Activated CD8-positive, alpha-beta memory T cell treated with anti-CD3 and anti-CD28 coated beads for 1 hour (primary cell): ENCODE data around the gene FAT1.

Source experiments
- DNase-seq, 2 donors: peaks; one replicate each; pipeline ENCODE4 v3.0.0-alpha.2; 2020; ENCODE audit warnings: low read depth in 1 of 2; ENCODE audit errors: extremely low read depth in 1 of 2

Gene FAT1

DNA sequence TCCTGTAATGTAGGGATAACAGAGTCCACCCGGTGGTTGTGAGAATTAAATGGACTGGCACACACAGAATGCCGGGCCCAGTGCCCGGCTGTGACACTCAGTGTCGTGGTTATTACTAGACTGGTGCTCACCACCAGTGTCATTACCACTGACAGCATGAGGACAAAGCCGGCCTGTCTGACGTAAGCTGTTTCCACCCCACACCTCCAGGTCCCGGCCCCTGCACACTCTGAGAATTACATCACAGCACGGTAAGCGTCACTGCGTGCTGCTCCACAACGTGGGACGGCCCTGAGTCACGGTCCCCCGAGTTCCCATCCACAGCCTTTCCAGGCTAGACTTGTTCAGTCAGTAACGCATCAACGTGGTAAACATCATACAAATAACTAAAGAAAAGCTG lies 22.9 kb downstream of the FAT1 start:
- DNase-seq, result no peak

- no peak for DNase-seq
Observed at GRCh38 chr4:186699881-186700397, 23.7 kb downstream of the FAT1 start.

DNA sequence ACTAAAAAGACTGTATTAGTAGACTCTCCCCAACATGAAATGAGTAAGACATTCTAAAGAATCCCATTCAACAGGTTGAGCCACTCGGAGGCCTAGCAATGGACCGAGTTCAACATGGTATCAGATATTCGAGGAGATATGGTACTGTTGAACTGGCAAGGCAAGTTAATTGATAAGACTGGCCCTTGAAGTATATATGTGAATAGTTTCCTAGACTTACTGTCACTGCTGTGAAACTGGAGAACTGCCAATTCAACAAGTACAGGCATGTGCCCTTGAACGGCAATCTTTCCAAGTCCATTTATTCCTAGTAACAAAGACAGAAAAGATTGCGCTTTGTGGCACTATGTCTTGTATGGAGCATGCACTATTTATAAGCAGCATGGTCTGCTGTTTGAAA lies 24.4 kb downstream of the FAT1 start:
- no peak for DNase-seq

GRCh38 chr4:186698525-186698924 lies 25.1 kb downstream of the FAT1 start:
- no peak for DNase-seq

DNA sequence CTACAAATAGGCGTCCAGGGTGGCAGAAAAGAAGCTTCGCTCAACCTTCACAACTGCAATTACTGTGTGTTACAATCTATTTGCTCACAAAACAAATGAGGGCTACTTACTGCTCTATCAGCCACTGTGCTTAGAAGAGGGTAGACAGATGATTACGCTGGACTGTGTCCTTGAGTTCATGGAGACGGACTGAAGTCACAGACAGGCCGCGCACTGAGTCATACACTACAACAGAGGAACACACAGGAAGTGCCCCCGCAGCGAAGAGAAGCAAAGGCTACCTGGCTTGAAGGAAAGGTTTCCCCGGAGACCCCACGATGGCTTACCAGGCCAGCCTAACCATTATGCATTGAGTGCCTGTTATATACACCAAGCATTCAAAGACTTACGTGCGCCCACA lies 25.6 kb downstream of the FAT1 start:
- no peak for DNase-seq

DNA sequence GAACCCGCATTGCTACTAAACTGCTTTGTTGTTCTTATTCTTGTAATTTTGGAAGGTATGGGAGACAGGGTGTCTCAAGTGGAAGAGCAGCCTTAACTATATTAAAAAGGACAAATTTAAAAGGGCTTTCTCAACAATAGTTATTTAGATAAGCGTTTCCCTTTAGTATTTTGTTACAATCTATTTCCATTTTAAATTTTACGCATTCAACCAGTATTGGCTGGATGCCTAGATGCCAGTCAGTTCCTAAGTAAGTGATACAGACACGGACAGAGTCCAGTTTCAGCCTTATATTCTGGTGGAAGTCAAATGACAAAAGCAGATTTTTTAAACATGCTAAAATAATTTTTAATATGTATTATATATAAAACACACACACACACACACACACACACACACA lies 28.3 kb downstream of the FAT1 start:
- no peak for DNase-seq

DNA sequence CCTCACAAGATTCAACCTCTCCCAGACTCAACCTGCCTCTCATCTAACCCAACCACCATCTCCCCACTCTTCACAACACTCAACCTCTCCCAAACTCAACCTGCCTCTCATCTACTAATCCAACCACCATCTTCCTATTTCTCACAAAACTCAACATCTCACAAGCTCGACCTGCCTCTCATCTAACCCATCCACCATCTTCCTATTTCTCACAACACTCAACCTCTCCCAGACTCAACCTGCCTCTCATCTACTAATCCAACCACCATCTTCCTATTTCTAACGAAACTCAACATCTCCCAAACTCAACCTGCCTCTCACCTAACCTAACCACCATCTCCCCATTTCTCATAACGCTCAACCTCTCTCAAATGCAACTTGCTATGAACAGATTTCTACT lies 29.8 kb downstream of the FAT1 start:
- no peak for DNase-seq

DNA sequence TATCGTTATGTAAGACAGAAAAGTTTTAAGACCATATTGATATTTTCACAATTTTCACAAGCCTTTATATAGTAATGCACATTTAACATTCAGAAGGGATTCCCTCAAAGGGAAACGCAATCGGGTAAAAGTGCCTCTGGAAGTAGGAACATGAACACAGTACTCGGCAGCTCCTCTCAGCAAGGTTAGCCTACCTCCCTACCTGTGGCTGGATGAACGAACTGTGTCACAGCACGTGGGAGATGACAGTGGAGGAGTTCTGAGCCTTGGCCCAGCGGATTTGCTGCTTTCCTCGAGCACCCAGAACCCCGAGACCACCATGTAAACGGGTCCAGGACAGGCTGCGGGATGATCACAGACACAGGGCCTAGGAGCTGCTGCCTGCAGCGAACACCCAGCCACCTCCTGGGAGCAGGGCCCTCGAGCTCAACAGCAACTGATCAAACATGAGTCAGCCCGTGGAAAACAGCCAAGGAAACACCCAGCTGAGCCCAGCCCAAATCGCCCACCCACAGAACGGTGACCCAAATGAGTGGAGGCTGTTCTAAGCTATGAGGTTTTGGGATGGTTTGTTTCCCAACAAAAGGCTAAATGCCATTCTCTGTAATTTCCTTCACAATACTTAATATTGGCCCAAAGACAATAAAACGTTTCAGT lies 30.4 kb downstream of the FAT1 start:
- DNase-seq, result no peak

GRCh38 chr4:186691396-186691795 lies 32.3 kb downstream of the FAT1 start:
- no peak for DNase-seq

- DNase-seq, result no peak
Observed at GRCh38 chr4:186689476-186689875, 34.2 kb downstream of the FAT1 start.

DNA sequence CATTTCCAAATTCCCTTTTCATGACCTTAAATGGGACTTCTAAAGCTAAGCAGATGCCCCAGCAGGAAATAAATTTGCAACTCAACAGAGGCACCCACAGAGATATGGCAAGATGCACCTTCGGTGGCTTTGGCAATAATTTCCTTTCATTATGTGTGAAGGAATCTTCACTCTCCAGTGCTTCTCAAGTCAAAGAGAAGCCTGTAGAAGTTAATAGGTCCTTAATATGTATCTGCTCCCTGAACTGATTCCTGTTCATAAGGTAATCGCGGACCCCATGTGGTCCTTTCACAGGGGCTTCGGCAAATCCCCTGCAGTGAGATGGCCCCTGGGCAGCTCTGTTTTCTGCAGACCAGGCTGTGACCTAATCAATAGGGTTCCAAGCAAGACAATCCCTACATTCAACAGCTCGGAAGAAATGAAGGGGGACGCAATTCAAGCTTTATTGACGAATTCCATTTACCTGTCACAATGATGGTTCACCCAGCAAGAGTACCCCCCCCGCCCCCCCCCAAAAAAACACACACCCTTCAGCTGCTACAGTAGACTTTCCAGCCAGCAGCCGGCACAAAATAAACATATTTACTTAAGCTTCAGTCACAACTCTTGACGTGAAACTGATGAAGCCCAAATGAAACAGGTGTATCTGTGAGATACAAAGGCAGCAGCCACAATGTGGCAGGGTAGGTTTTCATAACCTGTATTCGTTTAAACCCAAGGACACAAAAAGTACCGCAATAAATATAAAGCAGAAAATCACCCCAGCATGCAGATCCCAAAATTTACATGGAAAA lies 35.3 kb downstream of the FAT1 start:
- DNase-seq, result no peak

- no peak for DNase-seq
Observed at GRCh38 chr4:186687265-186687664, 36.4 kb downstream of the FAT1 start.

- DNase-seq, result no peak
Observed at GRCh38 chr4:186685767-186686183, 37.9 kb downstream of the FAT1 start.

- DNase-seq, result no peak
Observed at GRCh38 chr4:186684889-186685309, 38.8 kb downstream of the FAT1 start.

DNA sequence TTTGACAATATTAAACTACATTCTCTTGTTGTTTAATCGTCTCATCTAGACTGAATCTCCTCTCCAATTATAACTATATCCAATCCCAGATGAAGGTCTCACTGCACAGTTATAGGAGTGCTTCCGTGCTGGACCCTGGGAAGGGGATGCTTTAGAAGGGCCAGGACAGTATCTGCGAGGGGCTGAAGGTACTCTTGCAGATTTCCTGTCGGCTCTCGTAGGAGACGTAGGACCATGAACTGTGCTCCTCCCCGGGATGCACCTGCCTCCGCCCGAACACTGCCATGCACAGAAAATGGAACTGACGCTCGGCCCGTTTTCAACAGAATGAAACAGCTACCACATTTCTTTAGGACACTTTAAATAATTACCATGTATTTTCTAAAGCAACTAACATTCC lies 39.4 kb downstream of the FAT1 start:
- no peak for DNase-seq

DNA sequence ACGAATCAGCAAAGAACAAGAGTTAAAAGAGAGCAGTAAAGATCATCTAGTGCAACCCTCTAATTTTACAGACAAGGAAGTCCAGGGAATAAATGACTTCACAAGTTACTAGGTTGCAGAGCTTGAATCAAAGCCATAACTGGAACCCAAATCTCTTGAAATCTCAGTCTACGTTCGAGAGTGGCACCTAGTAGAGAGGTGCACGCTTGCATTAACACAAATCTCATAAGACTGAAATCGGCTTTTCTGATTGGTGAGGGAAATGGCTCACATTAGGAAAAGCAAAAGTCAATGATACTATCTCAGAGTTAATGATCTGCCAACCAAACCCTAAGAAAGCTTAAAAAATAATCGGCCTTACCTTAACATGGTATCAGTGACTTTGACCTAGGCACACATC lies 43.0 kb downstream of the FAT1 start:
- no peak for DNase-seq

GRCh38 chr4:186676531-186677161 lies 47.0 kb downstream of the FAT1 start:
- no peak for DNase-seq

DNA sequence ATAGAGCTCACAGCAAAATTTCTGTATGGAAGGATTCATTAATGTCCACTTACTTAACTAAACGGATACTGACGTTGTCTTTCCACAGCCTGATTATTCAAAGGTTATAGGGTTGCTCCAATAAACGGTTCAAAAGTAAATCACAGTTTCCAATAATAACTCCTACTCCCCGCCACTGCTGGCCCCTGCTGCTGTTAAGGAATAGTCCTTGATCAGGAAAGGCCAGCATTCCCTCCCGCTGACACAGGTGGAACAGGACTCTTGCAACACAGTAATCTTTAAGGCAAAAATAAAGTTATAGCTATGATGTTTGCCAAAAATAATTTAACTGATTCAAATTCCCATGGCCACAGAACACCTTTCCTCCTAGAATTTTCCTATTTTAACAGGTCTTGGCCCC lies 53.9 kb downstream of the FAT1 start:
- DNase-seq, result no peak

DNA sequence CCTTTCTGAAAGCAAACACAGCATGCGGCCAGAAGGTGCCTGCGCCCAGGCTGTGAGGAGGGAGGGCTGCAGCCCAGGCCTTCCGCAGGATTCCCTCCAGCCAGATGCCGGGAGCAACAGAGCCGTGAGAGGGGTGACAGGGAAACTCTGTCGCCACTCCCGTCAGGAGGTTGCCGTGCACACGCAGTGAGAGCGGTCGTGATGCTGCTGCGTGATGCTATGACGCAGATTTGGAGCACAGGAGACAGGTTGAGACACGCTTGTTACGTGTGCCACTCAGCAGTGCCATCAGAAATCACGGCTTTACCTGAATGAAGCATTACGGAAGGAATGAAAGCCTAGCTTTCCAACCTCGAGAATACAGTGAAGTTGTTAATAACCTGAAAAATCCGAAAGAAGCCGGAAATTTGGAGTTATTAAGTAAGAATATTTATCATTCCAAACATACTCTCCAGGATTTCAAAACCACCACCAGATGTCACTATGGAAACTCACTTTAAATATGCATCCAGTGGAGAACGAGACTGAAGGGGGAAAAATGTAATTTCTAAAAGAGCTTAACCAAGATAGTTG lies 54.4 kb downstream of the FAT1 start:
- no peak for DNase-seq

- no peak for DNase-seq
Observed at GRCh38 chr4:186666750-186667149, 56.9 kb downstream of the FAT1 start.

DNA sequence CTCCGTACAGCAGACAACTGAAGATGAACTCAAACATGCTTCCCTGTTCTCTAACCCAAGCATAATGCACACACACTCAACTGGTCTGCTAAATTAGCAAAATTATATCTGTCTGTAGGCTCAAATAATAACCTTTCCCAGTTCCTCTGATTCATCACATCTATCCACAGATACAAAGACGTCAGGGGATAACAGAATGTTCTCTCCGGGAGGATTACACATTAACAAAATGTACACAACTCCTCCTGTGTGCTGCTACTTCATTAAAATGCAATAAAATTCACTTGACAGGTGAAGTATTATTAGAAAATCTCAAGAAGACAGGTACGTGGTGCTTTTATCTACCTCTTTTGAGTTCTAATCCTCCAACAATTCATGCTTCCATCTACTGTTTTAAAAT lies 57.4 kb downstream of the FAT1 start:
- DNase-seq, result no peak

DNA sequence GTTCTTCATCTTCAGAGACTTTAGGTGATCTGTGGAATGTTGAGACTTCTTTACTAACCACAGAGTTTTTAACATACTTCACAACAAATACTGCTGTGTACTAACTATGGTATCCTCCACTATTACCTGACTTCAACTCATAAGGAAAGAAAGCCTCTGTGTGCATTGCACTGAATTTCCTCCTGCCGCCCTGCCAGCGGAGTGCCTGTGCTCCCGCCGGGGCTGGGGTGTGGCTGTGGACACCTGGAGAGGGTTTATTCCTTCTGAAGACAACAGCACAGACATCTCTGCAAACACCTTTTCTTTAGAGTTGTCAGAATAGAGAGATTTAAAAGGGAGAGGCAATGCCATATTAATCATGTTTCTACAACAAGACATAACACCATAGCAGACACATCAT lies 63.3 kb downstream of the FAT1 start:
- no peak for DNase-seq
